ENCODE data around the gene BCAR3. TPM values are rescaled to one million over a fixed set of nuclear protein-coding genes. Genes with fewer than 3 reads are reported as not detected.

Gene BCAR3
- total RNA-seq, 1 experiment from 2014 or later = 33.9 TPM

- BruUV-seq (replicated peaks) = no TSS peak
- POLR2A ChIA-PET = no interaction called here
- no peaks in the 10 kb centered on the region for H3K36me3 ChIP-seq (ENCODE audit: control insufficient read depth, insufficient read depth, low read length)
Observed at GRCh38 chr1:93601686-93602085, 80.0 kb downstream of the BCAR3 start.

GRCh38 chr1:93600663-93601062 lies 81.0 kb downstream of the BCAR3 start:
- Histone ChIP-seq H3K27me3 (ENCODE audit: control insufficient read depth, insufficient read depth, low read length) (no peaks in the 10 kb centered on the region), H3K4me1 (ENCODE audit: control insufficient read depth, insufficient read depth, low read length) (peaks cover 12% of the 10 kb centered on the region), H3K27ac (ENCODE audit: low read length) (no peak overlapping the region), H3K36me3 (ENCODE audit: control insufficient read depth, insufficient read depth, low read length) (no peaks in the 10 kb centered on the region), H3K4me3 (ENCODE audit: low read depth in 2 of 2, low read length in 2 of 2) (no peak overlapping the region), H3K9me3 (ENCODE audit: control insufficient read depth, insufficient read depth, low read depth, low read length) (no peaks in the 10 kb centered on the region)
- ChIA-PET POLR2A (no interaction called here), CTCF (no interaction called here)
- intact Hi-C loops (cut with micrococcal nuclease; ENCODE audit: unreplicated experiment) (no loop called here), in situ Hi-C loops (cut with HindIII; ENCODE audit: low pct_unique_long_range_greater_than_20kb, low sequenced_read_pairs) (no loop called here)
- no TSS peak for BruUV-seq (replicated peaks)
- ATAC-seq = no peak
- no peak for DNase-seq (ENCODE audit: low read depth, low spot score)
- no peak for TF ChIP-seq TCF7L2 (IDR thresholded peaks at IDR 0.05; ENCODE audit: low read depth, low read length)
- no peak for TF ChIP-seq REST (IDR thresholded peaks at IDR 0.05; ENCODE audit: insufficient read depth in 1 of 2, low read depth in 2 of 2, low read length in 1 of 2)
- TF ChIP-seq CTCF (IDR thresholded peaks at IDR 0.05) = no peak
- no peak for TF ChIP-seq SIN3A (IDR thresholded peaks at IDR 0.05; ENCODE audit: borderline replicate concordance, insufficient read depth, low read depth, low read length)
- TF ChIP-seq POLR2AphosphoS5 (IDR thresholded peaks at IDR 0.05; ENCODE audit: low read depth, low read length) = no peak

More at GRCh38 chr1:93601686-93602085, 80.0 kb downstream of the BCAR3 start:
- in situ Hi-C loops (cut with HindIII; ENCODE audit: low pct_unique_long_range_greater_than_20kb, low sequenced_read_pairs) = no loop called here
- DNase-seq (ENCODE audit: low read depth, low spot score) (no peak), ATAC-seq (no peak)
- TF ChIP-seq SIN3A (IDR thresholded peaks at IDR 0.05; ENCODE audit: borderline replicate concordance, insufficient read depth, low read depth, low read length) (no peak), REST (IDR thresholded peaks at IDR 0.05; ENCODE audit: insufficient read depth in 1 of 2, low read depth in 2 of 2, low read length in 1 of 2) (no peak), CTCF (IDR thresholded peaks at IDR 0.05) (no peak)
- no peaks in the 10 kb centered on the region for H3K9me3 ChIP-seq (ENCODE audit: control insufficient read depth, insufficient read depth, low read depth, low read length)
- H3K27ac ChIP-seq (ENCODE audit: low read length) = no peak overlapping the region
- CTCF ChIA-PET = no interaction called here
- H3K4me3 ChIP-seq (ENCODE audit: low read depth in 2 of 2, low read length in 2 of 2) = no peak overlapping the region
- peaks cover 23% of the 10 kb centered on the region for H3K4me1 ChIP-seq (ENCODE audit: control insufficient read depth, insufficient read depth, low read length)
- intact Hi-C loops (cut with micrococcal nuclease; ENCODE audit: unreplicated experiment) = no loop called here
- H3K27me3 ChIP-seq (ENCODE audit: control insufficient read depth, insufficient read depth, low read length) = no peaks in the 10 kb centered on the region

Data from Panc1 (cell line).